Upper lobe of right lung (tissue), 1 donor: ENCODE data around the gene IFNA2. TPM values are rescaled to one million over a fixed set of nuclear protein-coding genes. Genes with fewer than 3 reads are reported as not detected.
A peak's percentile ranks its signal among the peaks of the same experiment; 100 is the strongest.

Source experiments
- ATAC-seq: fragments of 200-7000 bp; cut with Tn5 transposase; one replicate; pipeline ENCODE4 v1.9.1; 2020; ENCODE audit warnings: mild to moderate bottlenecking, moderate library complexity
- DNase-seq: peaks from one replicate; pipeline ENCODE4 v3.0.0-alpha.2; 2020
- H3K27ac ChIP-seq: fragments of 200-600 bp; one replicate; pipeline ENCODE4 v1.8.0; 2022
- H3K27me3 ChIP-seq: fragments of 200-600 bp; one replicate; pipeline ENCODE4 v1.8.0; 2022; ENCODE audit warnings: mild to moderate bottlenecking
- H3K36me3 ChIP-seq: fragments of 200-600 bp; one replicate; pipeline ENCODE4 v1.8.0; 2022
- H3K4me1 ChIP-seq: fragments of 200-600 bp; one replicate; pipeline ENCODE4 v1.8.0; 2022
- H3K4me3 ChIP-seq: fragments of 200-600 bp; one replicate; pipeline ENCODE4 v1.8.0; 2022; ENCODE audit warnings: mild to moderate bottlenecking
- H3K9me3 ChIP-seq: fragments of 200-600 bp; one replicate; pipeline ENCODE4 v1.8.0; 2022
- CTCF ChIP-seq: fragments of 200-600 bp; IDR thresholded peaks from one replicate; pipeline ENCODE4 v1.8.0; 2022; ENCODE audit warnings: antibody characterized with exemption
- intact Hi-C: fragments of 100-400 bp; cut with DNase I; formaldehyde crosslinking; loops from one replicate; pipeline ENCODE4 v1.11.0; 2022
- total RNA-seq: library from RNA; stranded (reverse); fragmentation: NEBNext Ultra II Directional; extraction: Animal tissue kit (Norgen Biotek cat#: 25700); gene quantifications from one replicate; pipeline ENCODE4 v1.2.1, GENCODE V29; 2021
- donor health status: DM: no; HTN: yes; CAD: no; lungs with severe emphysema.

The IFNA2 gene
- total RNA-seq, 1 donor from 2014 or later = not detected

GRCh38 chr9:21362287-21362686 lies 22.9 kb downstream of the IFNA2 start:
- DNase-seq (no peak), ATAC-seq (no peak)
- peaks cover 6% of the 10 kb centered on the region for H3K27me3 ChIP-seq
- H3K27ac ChIP-seq = no peak overlapping the region
- no peaks in the 10 kb centered on the region for H3K36me3 ChIP-seq
- intact Hi-C loops = no loop called here
- no peak overlapping the region for H3K4me3 ChIP-seq
- H3K9me3 ChIP-seq = no peaks in the 10 kb centered on the region
- H3K4me1 ChIP-seq = no peaks in the 10 kb centered on the region
- TF ChIP-seq CTCF = no peak

DNA sequence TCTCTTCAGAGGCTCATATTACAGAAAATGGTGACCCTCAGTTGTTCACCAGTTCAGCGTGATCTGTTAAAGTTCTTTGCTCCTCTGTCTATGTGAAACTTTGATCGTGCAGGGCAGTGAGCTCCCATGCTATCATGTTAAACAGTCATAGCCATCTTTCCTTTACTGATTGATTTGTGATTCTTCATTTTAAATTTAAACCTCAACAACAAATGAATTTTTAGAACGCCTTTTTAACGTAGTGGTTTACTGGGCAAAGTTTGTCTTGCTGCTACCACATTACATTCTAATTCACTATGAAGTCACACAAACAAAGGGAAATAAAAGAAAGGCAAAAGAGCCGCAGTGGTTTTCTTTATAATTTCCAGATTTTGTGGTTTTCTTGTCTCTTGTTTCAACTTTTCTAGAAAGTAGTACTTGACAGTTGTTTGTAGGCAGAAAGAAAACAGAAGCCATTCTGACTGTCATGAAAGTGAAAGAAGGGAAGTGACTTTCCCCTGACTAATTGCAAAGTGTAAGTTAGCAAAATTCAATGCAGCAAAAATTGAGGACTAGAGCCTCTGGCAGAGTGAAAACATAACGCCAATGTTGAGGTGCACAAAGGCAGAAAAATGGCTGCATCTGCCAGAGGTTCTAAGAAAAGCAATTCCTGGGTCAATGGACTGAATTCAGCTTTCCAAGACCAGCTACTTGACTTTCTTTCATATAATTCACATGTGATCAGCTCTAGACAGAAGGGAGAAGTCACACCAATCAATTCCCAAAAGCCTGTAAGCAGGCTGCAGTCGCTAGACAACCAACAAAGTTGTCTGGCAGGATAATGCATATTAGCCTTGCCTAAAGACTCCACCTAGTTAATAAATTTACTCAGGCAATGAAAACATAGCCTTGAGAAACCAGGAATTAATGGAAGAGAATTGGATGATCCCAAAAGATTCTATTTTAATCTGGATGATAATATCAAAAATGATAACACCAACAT lies 27.4 kb downstream of the IFNA2 start:
- no peaks in the 10 kb centered on the region for H3K9me3 ChIP-seq
- no peak for DNase-seq
- intact Hi-C loops = no loop called here
- H3K4me3 ChIP-seq = no peak overlapping the region
- peak; percentile 24 for ATAC-seq
- TF ChIP-seq CTCF = no peak
- no peaks in the 10 kb centered on the region for H3K36me3 ChIP-seq
- H3K4me1 ChIP-seq = no peaks in the 10 kb centered on the region
- H3K27me3 ChIP-seq = no peaks in the 10 kb centered on the region
- no peak overlapping the region for H3K27ac ChIP-seq

DNA sequence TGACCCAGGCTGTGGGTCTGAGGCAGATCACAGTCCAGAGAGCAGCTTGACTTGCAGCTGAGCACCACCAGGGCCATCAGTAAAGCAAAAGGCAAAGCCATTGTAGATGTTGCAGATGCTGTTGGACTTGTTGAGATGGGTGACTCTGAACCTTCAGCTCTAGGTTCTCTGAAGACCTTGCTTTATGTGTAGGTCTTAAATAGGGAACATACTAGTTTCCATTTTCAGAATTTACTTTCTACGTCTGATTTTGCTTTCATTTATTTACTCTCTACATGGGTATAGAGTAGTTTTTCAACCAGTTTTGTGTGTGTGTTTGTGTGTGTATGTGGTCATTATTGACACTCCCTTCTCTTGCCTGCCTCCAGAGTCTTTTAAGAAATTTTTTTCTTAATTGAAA lies 34.4 kb downstream of the IFNA2 start, which contains the start of gene IFNA6:
Gene IFNA6 (minus strand): TSS at position 101 of the 400 bp plus-strand sequence. CDS start 0 bp downstream, at position 101.
- no peak for DNase-seq
- Histone ChIP-seq H3K27me3 (no peaks in the 10 kb centered on the region), H3K27ac (no peak within 1 kb of the TSS), H3K9me3 (no peaks in the 10 kb centered on the region), H3K4me3 (no peak within 1 kb of the TSS), H3K4me1 (no peaks in the 10 kb centered on the region), H3K36me3 (no peaks in the 10 kb centered on the region)
- no peak for TF ChIP-seq CTCF
- intact Hi-C loops = no loop called here
- ATAC-seq = no peak

DNA sequence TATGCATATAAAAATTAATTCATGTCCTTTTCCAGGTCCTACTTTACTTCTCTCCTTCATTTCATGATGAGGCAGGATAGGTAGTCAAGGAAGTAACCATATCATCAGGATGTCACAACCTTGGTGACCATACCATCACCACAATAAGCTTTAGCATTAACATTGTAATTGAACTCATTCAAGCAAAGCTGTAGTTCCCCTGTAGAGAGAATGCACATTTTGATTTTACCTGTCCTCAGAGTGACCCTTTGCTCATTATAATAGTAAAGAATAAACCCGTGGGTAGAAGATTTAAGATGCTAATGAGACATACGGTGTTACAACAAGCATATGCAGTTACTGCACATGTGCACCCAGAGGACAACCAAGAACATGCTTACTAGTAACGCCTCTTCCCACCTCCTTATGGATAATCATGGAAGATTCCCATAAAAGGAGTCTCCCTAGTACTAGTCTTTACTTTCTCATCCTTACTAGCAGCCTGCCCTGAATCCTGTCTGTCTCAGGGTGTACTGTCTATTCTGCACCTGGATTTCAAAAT lies 36.7 kb downstream of the IFNA2 start:
- no peak for DNase-seq
- no peak overlapping the region for H3K27ac ChIP-seq
- intact Hi-C loops = no loop called here
- TF ChIP-seq CTCF = no peak
- no peak overlapping the region for H3K4me3 ChIP-seq
- no peaks in the 10 kb centered on the region for H3K27me3 ChIP-seq
- H3K9me3 ChIP-seq = no peaks in the 10 kb centered on the region
- H3K36me3 ChIP-seq = no peaks in the 10 kb centered on the region
- ATAC-seq = no peak
- no peaks in the 10 kb centered on the region for H3K4me1 ChIP-seq

GRCh38 chr9:21340735-21341134 lies 44.5 kb downstream of the IFNA2 start:
- no peak for TF ChIP-seq CTCF
- Histone ChIP-seq H3K27ac (no peak overlapping the region), H3K9me3 (no peaks in the 10 kb centered on the region), H3K4me3 (no peak overlapping the region), H3K4me1 (no peaks in the 10 kb centered on the region), H3K36me3 (no peaks in the 10 kb centered on the region), H3K27me3 (no peaks in the 10 kb centered on the region)
- DNase-seq = no peak
- intact Hi-C loops = no loop called here
- no peak for ATAC-seq
